GM18499 (cell line): ENCODE results near the gene DCTN1.
"Not testable (repeated sequence)": the region's sequence is repeated elsewhere in the genome, so short reads cannot be mapped to it uniquely, and the experiment has no call there.

Experiments used
- ATAC-seq: cut with Tn5 transposase; IDR thresholded peaks from one replicate; pipeline ENCODE4 v1.9.1; 2021; ENCODE audit warnings: moderate number of reproducible peaks; ENCODE audit not compliant: insufficient read depth, unreplicated experiment

Gene DCTN1

GRCh38 chr2:74373985-74374384 lies 6.1 kb downstream of the DCTN1 start:
- ATAC-seq = no peak

- ATAC-seq = no peak
Observed at GRCh38 chr2:74373221-74373676, 6.9 kb downstream of the DCTN1 start.

DNA sequence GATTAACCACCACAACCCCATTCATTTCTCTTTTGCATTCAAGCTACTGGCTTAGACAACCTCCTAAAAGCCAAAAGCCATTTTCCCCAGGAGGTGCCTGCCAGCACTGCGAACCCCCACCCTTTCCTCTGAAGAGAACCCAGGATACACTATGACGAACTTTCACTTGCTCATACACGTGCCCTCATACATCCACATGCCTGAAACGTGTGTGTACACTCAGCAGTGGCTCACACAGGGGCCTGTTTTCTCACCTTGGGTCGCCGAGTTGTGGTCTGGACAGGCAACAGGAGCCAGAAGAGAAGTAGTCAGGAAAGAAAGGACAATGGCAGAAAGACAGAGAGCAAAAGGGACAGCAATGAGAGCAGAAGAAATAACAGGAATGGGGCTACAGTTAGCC lies 7.4 kb downstream of the DCTN1 start:
- no peak for ATAC-seq

DNA sequence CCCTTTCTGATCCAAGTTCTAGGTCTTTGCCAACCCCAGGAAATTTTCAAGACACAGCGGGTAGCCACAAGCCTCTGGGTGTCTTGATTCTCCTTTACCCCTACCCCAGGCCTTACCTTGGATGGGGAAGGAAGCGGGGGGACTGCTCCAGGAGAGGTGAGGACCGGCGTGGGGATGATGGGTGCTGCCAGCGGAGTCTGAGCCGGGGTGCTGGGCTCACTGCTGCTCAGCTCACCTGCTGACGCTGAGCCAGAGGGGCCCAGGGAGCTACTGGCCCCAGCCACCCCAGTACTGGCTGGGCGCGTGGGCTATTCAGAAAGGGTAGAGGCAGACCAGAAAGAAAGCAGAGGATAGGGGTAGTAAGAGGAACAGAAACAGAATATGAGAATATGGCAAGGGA lies 8.7 kb downstream of the DCTN1 start:
- ATAC-seq = no peak

GRCh38 chr2:74369976-74370375 lies 10.1 kb downstream of the DCTN1 start:
- ATAC-seq = no peak

DNA sequence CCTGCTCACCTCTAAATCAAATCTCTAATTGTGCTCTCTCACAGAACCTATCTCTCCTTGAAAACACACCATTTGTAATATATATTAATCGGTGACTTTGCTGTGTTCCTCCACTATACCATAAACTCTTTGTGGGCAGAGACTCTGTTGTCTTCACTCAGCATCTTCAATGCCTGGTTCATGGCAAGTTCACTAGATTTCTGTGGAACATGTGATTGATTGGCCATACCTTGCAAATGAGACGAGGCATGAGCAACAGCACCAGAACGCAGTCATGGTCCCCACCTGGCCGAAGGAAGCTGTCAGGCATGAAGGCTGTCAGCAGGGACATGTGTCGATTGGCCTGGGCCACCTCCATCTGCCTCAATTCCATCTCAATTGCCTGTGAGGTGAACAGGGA lies 11.6 kb downstream of the DCTN1 start:
- ATAC-seq = no peak

GRCh38 chr2:74367789-74368188 lies 12.3 kb downstream of the DCTN1 start:
- no peak for ATAC-seq

DNA sequence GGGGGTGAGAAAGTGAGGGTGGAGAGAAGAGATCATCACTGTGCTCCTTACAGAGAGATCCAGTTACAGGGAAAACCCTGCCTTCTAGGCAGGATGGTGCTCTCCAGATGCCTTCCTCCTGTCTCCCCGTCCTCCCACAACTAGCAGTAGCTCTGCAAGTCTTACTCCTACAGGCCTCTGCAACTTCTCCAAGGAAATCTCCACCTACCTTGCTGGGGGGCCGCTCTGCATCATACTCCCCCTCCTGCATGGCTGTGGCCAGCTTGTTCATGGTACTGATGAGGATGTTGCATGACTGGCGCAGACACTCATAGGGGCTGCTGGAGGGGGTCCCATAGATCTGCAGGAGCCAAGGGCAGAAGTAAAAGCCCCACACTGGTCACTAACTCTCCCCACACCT lies 14.1 kb downstream of the DCTN1 start:
- no peak for ATAC-seq

- ATAC-seq = no peak
Observed at GRCh38 chr2:74364533-74365505, 15.3 kb downstream of the DCTN1 start.

- no peak for ATAC-seq
Observed at GRCh38 chr2:74361327-74361726, 18.8 kb downstream of the DCTN1 start.

GRCh38 chr2:74357627-74358026 lies 22.5 kb downstream of the DCTN1 start:
- ATAC-seq = no peak

DNA sequence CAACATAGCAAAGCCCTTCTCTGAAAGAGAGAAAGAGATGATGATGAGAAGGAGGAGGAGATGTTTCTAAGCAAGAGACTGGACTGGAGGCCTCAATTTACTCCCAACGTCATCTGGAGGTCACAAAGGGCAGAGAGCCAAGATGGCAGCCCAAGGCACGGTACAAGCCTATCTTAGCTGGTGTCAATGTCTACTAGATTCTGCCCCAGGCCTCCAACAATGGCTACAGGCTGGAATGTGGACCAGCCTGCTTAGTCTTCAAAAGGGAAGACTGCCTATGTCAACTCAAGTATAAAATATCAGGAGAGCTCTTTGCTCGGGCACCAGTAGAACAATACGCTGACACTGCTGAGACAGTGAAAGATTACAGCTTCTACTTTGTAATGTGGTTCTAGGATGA lies 30.2 kb downstream of the DCTN1 start:
- no peak for ATAC-seq

- no peak for ATAC-seq
Observed at GRCh38 chr2:74347742-74348141, 32.4 kb downstream of the DCTN1 start.

DNA sequence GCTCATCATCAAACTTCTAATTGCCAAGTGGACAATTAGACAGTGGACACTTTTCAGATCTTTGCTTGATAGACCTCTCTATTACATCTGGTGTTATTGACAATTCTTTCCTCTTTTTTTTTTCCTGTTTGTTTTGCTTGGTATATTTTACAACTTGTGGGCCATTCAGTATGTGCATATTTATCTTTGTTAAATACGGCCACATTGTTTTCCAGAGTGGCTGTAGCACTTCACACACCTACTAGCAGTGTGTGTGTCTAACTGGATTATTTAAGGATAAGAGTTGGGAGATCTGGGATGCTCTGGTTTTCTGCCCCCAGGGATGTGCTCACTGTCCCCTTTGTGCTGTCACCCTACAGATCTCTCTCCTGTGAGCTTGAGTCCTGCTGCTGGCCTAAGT lies 32.8 kb downstream of the DCTN1 start:
- no peak for ATAC-seq

DNA sequence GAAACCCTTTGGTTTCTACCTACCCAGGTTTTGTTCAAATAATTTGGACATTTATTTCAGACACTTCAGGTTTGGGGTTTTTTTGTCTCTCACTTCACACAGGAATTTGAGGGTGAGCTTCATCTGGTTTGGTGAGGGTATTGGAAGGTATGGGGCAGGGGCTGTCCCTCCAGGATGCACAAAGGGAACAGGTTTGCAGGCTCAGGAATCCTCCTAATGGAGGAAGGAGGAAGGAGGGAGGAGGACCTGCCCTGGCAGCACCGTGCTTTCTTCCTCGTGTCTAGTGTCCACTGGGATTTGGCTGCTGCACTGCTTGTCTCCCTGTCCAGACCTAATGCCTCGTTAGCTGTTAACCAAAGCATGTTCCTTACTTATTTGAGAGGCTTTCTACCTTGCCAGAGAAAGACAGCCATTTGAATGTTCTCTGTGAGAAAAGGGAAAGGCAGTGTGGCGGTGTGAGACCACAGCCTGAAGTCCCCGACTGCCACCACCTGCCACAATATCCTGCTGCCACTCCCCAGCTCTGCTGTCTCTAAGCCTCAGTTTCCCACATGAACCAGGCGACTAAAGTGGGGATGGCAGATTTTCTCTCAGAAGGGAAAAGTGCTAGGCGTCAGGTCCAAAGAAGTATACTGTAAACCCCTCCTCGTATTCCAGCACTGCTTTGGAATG lies 34.7 kb downstream of the DCTN1 start:
- ATAC-seq = no peak

- no peak for ATAC-seq
Observed at GRCh38 chr2:74343316-74343715, 36.8 kb downstream of the DCTN1 start, which contains the start of gene SLC4A5. Gene SLC4A5 (minus strand): TSS chr2:74343416. CDS start chr2:74315023, 28,393 bp downstream.

GRCh38 chr2:74336227-74336626 lies 43.9 kb downstream of the DCTN1 start:
- ATAC-seq = not testable (repeated sequence)

- no peak for ATAC-seq
Observed at GRCh38 chr2:74334931-74335333, 45.2 kb downstream of the DCTN1 start.

GRCh38 chr2:74333896-74334586 lies 46.1 kb downstream of the DCTN1 start:
- ATAC-seq = no peak

GRCh38 chr2:74333175-74333574 lies 46.9 kb downstream of the DCTN1 start:
- ATAC-seq = no peak
